NOMO-1 treated with DMSO at 0.1 percent for 48 hours (cell line): Measurements from ENCODE around the gene DNAH11.
"Not testable (repeated sequence)": the region's sequence is repeated elsewhere in the genome, so short reads cannot be mapped to it uniquely, and the experiment has no call there.

Experiments
- DNase-seq: peaks from one replicate; lab custom pipeline; 2025; ENCODE audit not compliant: unreplicated experiment; lab: John Stamatoyannopoulos, UW

DNAH11 gene

DNA sequence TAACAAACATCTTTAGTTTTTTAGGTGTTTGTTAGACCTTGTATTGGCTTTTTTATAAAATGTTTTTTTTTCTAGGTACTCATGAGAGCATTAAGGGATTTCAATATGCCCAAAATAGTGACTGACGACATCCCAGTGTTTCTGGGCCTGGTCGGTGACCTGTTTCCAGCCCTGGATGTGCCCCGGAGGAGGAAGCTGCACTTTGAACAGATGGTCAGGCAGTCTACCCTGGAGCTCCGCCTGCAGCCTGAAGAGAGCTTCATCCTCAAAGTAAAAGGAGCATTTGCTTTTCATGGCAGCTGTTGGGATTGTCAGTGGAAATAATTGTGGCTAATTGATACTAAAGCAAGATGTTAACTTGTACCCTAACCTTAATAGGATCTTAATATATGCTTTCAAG is 161.5 kb downstream of the DNAH11 start:
- no peak for DNase-seq

DNA sequence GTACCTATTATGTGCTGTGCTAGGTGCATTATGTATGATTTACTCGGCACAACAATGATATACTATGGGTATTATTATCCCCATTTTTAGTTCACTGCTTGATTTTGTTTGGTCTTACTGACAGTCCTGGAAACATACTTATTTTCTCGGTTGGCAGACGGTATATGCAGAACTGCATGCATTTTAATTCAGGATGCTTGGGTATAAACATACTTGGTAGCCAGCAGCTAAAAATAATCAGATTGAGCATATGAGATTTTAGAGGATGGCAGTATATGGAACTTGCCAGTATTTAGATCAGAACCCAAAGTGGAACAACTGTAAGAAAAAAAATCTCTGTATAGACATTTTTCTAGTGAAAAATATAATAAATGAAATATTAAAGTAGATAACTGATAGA is 163.3 kb downstream of the DNAH11 start:
- DNase-seq: no peak

DNA sequence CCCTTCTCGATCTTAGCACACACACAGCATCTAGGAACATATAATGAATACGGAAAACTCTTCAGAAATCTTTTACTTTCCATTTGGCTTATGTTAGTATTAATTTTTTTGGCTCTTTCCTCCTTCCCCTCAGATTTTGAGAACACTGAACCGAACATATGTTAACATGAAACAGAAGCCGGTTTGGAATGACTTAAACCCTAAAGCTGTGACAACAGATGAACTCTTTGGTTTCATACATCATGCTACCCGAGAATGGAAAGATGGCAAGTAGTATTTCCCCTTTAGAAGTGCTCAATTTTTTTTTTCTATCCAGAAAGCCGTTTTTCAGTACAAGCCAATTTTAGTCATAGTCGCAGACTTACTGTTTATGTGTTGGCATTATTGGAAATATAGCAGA is 164.7 kb downstream of the DNAH11 start:
- DNase-seq: no peak

DNA sequence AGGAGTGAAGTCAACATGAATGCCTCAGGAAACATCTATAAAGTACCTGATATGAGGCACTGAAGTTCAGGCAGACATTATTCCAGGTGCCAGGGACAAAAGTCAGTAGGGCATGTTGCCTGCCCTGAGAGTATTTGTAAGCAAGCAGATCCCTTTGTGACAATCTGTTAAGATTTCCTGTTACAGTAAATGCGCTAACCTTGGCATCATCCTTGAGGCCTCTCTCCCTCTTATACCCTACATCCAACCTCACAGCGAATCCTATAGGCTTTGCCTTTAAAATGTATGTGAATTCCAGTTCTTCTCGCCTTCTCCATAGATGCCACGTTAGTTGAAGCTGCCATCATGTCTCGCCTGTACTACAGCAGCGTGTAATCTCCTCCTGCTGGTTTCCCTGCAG is 165.3 kb downstream of the DNAH11 start:
- no peak for DNase-seq

DNA sequence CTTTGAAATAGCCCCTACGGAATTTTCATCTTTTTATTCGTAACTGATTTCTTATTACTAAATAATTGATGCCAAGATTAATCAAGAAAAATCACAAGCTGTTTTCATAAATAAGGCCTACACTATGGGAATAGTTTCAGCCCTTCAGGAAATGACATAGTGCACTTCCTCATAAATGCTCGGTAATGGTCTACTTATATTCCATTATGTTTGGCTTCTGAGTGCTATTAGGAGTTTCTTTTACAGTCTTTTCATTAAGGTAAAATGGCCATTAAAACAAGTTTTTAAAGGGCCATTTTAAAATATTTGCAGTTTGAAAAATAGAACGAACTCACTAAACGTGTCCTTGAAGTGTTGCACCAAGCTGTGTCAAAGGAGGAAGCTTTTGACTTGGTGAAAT is 174.5 kb downstream of the DNAH11 start:
- DNase-seq: no peak

DNA sequence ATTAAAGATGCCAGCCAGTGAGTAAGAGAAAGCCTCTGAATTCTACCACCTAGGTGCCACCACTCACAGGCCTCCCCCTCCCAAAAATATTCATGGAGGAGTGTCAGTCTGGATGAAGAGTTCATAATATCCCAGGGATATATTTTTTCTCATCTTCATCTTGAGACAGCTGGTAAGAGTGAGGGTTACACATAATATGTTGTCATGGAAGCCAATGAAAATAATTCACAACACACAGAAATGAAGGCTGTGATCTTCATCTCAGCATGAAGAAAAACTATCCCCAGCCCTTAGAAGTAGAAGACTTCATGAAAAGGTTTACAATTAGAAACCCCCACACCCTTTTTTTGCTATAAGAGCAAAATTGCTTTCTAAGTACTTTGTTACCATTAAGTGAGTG is 175.6 kb downstream of the DNAH11 start:
- no peak for DNase-seq

DNA sequence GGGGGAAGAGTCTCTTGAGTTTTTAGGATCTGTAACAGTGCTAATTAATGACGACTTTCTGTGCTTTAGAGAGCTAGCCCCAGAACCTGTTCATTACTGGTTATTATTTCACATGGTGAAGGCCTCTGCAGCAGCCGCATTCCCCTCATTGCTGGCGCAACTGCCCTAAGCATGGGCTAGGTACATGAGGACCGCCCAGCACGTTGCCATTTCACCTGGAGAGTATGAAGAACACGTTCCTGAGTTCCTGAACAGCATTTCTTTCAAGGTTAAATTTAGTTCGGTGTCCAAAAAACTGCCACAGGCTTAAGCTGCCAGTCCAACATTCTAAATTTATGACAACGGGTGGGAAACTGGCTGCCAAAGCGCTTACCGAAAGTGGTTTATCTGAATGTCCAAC is 177.0 kb downstream of the DNAH11 start:
- DNase-seq: no peak

DNA sequence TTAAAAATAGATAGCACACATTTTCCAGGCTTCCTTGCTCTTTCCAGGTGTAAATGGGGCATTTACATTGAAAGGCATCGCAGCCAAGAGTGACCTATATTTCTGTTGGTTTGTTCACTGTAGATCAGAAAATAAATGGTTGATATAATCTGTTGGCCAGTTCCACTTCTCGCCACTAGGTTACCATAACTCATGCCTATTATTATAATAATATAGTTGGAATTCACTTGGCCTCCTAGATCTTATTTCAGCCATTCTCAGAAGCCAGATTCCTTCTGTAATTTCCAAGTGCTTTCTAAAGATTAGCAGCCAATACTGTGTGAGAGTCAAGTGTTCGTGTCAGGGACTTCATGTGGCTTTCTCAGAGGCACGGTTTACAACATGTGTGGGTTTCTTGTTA is 179.5 kb downstream of the DNAH11 start:
- no peak for DNase-seq

DNA sequence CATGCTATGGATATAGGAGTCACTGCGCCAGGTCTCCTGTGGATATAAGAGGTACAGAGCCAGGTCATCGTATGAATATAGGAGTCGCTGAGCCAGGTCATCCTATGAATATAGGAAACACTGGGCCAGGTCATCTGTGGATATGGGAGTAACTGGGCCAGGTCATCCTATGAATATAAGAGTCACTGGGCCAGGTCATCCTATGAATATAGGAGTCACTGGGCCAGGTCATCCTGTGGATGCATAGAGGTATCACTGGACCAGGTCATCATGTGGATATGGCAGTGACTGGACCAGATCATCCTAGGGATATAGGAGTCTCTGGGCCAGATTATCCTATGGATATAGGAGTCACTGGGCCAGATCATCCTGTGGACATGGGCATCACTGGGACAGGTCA is 181.7 kb downstream of the DNAH11 start:
- no peak for DNase-seq

DNA sequence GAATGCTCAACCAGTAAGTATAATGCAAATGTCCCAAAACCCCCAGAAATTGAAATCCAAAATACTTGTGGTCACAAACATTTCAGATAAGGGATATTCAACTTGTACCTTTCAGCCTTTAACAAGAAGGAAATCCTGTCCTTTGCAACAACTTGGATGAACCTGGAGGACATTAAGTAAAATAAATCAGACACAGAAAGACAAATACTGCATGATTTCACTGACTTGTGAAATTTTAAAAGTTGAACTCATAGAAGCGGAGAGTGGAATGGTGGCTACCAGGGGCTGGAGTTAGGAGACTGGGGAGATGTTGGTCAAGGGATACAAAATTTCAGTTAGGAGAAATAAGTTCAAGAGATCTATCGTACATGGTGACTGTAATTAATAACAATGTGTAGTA is 187.6 kb downstream of the DNAH11 start:
- no peak for DNase-seq

DNA sequence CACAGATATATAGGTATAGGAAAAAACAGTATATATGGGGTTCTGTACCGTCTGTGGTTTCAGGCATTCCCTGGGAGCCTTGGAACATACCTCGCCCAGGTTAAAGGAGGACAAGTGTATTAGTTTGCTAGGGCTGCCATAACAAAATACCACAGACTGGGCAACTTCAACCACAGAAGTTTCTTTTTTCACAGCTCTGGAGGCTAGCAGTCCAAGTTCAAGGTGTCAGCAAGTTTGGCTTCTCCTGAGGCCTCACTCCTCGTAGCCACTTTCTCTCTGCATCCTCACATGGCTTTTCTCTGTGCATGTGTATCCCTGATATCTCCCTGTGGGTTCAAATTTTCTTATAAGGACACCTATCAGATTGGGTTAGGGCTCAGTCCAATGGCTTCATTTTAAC is 189.1 kb downstream of the DNAH11 start:
- DNase-seq: no peak

DNA sequence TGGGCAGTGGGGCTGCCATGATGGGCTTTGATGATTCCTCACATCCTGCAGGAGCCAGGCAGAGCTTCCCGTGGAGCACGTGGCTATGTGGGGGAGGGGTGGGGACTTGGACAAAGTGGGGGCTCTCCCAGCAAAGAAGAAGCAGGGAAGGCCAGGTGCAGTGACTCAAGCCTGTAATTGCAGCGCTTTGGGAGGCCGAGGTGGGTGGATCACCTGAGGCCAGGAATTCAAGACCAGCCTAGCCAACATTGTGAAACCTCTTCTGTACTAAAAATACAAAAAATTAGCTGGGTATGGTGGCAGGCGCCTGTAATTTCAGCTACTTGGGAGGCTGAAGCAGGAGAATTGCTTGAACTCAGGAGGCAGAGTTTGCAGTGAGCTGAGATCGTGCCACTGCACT is 190.1 kb downstream of the DNAH11 start:
- DNase-seq: not testable (repeated sequence)

DNA sequence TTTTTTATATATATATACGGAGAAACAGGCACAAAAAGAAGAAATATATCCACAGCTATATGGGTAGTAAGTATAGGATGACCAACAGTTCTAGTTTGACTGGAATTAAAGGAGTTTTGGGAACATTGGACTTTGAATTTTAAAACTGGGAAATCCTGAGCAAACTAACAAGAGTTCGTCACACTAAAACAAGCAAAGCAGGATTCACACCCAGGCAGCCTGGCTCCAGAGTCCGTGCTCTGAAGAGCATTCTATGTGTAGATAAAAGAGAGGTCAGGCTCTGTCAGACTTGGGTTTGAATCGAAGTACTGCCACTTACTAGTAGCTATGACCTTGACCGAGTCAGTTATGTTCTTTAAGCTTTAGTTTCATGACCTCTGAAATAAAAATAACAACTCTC is 191.0 kb downstream of the DNAH11 start:
- DNase-seq: no peak

DNA sequence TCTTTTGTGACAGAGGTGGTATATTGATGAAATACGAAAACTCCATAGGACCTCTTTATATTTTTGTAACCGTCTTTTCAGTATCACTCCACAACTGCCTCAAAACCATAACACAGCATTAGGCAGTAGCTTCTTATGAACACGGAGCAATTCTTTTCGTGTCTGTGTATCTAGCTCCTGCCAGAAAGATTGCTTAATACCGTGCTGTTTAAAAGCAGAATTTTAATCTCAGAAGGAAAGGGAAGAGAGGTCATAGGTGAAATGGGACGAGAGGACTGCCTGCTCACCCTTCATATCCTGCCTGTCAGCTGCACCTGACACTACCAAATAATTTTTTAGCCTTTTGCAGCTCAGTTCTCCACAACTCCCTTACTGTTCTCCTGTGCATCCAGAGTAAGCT is 200.7 kb downstream of the DNAH11 start:
- DNase-seq: no peak

DNA sequence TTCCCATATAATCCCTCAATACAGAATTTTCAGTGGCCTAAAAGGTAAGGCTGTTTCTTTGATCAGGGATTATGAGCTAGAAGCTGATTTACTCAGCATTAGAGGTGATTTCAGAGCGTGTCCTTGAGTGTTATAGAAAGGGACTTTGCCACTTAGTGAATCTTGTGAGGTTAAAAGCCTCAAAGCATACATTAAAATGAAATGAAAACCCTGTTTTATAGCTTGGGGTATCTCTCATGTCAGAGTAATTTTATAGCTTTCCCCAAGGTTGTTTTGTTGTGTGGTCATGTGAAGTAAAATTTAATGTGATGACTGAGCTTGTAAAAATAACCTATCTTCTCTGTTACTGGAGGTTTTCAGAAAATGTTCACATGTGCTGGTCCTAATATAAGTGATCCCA is 204.1 kb downstream of the DNAH11 start:
- DNase-seq: no peak

DNA sequence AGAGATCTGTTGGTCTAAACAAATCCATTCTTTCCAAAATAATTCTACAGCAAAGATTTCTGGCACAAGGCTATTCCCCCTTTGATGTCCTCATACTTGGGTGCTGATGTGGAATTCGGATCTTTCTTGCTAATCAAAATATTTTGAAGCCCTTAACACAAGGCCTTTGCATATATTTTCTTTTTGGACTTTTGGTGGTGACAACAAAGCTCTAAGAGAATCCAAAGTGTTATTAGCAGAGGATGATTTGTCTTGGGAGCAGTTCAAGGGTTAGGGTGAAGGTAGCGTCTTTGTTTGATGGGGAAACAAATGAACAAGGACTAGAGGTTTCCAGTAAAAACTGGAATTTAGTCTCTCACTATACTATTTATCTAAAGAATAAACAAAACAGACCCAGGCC is 205.0 kb downstream of the DNAH11 start:
- no peak for DNase-seq

DNA sequence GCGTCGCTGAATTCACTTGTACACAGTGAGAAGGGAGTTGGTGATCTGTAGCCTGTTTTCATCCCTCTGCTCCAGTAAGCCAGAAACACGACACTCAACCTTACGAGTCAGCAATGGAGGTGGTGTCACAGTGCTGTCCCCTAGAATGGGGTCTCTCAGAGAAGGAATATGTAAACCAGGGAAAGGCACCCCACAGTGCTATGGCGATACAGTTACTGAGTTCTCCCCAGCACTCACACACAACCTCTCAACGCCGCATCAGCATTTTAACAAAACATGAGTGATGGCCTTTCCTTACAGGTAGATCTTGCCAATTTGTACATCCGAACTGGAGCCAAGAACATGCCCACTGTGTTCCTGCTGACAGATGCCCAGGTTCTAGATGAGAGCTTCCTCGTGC is 206.5 kb downstream of the DNAH11 start:
- DNase-seq: no peak

DNA sequence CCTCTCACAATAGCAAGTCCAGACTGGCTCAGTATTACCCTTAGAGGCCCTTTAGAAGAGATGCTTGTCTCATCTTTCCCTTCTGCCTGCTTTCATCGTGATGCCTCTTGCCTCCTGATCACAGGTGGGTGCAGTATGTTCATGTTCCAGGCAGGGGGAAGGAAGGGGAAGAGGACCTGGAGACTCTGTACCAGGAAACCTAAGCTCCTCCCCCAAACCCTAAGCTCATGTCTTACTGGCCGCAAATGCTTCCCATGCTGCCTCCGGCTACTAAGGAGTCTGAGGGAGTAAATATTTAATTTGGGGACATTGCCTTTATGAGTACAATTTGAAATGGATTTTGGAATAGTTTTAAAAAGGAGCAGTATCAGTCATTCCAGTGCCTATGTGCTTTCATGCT is 210.2 kb downstream of the DNAH11 start:
- no peak for DNase-seq

DNA sequence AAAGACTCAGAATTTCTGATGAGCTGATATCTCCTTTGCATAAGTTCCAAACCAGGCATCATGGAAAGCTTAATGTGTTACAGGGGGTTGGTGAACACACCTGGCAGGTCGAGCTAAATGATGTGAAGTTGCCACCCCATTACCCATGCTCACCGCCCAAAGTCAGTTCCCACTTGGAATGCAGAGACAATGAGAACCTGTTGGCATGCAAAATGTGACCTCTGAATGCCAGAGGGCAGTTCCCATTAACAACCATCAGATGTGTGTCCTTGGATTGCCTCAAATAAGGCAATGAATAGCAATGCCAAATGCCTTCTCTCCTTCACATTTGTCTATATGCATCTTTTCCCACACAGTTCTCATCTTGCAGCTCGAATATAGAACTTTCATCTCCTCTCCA is 212.1 kb downstream of the DNAH11 start:
- DNase-seq: no peak

DNA sequence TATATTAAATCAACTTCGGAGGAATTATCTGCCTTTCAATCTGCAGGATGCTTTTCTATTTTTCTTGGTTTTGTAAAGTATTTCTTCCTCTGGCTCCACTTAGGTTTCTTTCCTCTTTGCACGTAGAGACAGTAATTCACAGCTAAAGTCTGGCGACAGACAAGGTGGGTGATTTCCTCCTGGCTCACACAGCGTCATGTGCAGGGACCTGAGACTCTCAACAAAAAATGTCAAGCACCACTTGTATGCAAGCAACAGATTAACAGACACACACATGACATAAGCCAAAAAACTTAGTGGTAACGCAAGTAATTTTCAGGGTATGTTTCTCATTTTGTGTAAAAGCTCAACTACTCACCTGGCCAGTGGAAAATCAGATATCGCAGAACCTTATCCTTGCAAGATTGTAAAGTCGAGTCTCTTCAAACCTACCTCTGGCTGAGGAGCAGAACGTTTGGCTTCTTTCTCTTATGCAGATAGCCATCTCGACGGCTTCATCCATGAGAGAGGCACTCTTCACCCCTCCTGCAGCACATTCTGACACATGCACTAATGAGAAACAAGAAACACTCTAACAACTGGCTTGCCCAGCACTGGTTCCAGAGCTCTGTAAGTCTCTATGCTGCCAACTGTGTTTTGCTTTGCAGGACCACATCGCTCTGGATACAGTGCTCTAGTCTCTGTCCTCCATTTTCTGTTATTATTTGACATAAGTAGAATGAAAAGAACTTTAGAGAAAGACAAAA is 214.9 kb downstream of the DNAH11 start:
- no peak for DNase-seq

DNA sequence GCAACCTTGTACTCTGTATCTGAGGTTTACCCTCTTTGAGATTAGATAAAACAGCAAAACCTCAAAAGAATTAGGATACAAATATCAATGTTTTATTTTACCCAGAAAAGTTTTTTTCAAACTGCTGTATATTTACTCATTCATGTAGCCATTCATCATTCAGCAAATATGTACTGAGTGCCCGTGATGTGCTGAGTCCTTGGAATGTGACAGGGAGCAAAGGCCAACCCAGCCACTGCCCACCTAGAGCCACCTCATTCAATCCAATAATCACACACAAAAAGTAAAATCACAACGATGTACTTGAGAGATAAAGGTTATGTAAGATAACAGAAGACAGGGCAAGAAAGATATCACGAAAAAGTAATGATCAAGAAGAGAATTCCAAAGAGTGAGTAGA is 215.4 kb downstream of the DNAH11 start:
- no peak for DNase-seq

DNA sequence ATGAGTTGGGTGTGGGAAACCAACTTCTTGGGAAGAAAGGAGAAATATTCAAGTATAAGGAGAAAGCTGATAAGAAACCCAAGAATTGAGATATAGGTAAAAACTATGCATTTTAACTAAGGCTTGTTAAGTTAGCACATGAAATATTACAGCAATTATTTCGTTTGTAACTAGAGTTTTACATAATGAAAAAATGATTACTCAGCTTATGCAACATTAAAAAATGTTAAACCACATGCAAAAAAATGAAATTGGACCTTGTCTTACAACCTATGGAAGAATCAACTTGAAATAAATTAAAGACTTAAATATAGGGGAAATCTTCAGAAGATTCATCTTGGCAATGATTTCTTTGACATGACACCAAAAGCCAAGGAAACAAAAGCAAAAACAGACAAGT is 219.6 kb downstream of the DNAH11 start:
- no peak for DNase-seq

DNA sequence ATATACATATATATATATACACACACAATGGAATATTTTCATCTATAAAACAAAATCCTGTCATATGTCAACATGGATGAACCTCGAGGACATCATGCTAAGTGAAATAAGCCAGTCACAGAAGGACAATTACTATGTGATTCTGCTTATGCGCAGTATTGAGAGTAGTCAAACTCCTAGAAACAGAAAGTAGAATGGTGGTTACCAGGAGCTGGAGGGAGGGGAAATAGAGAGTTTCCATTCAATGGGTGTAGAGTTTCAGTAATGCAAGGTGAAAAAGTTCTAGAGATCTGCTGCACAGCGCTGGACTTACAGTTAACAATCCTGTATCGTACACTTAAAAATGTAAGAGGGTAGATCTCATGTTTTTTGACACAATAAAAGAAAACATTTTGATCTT is 221.0 kb downstream of the DNAH11 start:
- DNase-seq: no peak

DNA sequence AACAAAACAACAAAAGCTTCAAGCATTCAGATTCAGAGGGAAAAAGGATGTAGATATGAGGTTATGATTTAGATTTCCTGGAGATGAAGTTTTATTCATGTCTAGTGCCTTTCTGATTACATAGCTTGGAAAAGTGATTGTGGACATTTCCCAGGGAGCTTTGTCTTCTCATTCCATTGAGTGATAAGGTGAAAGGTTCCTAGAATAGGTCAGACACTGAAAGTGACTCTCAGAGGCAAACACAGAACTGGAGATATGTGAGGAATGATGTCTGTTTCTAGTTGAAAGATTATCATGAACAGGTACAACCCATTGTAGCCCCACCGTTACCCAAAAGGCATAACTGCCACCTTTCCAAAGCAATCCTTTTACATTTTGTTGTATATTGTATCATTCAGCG is 223.4 kb downstream of the DNAH11 start:
- no peak for DNase-seq
